Memory B cell (primary cell): ENCODE results near the gene SIPA1L3.
"Not testable (repeated sequence)": the region's sequence is repeated elsewhere in the genome, so short reads cannot be mapped to it uniquely, and the experiment has no call there.

Source experiments
- ATAC-seq: fragments of 150-1000 bp; cut with Tn5 transposase; 2 replicates; pipeline ENCODE4 v1.10.0; 2021; ENCODE audit warnings: low read depth, mild to moderate bottlenecking, moderate library complexity
- DNase-seq, 2 donors: peaks; one replicate each; pipeline ENCODE4 v3.0.0; 2022; ENCODE audit warnings: low spot score in 2 of 2
- H3K27ac Mint-ChIP-seq: one replicate; pipeline ENCODE4 v1.8.0; 2022; ENCODE audit warnings: mild to moderate bottlenecking, moderate library complexity, mixed read lengths
- H3K27me3 Mint-ChIP-seq: one replicate; pipeline ENCODE4 v1.8.0; 2022; ENCODE audit warnings: mixed read lengths
- H3K36me3 Mint-ChIP-seq: one replicate; pipeline ENCODE4 v1.8.0; 2022; ENCODE audit warnings: mild to moderate bottlenecking, mixed read lengths
- H3K4me1 Mint-ChIP-seq: one replicate; pipeline ENCODE4 v1.8.0; 2022; ENCODE audit warnings: mixed read lengths
- H3K4me3 Mint-ChIP-seq: one replicate; pipeline ENCODE4 v1.8.0; 2022; ENCODE audit warnings: mild to moderate bottlenecking, moderate library complexity, mixed read lengths
- H3K9me3 Mint-ChIP-seq: one replicate; pipeline ENCODE4 v1.8.0; 2022; ENCODE audit warnings: mixed read lengths

Gene SIPA1L3

DNA sequence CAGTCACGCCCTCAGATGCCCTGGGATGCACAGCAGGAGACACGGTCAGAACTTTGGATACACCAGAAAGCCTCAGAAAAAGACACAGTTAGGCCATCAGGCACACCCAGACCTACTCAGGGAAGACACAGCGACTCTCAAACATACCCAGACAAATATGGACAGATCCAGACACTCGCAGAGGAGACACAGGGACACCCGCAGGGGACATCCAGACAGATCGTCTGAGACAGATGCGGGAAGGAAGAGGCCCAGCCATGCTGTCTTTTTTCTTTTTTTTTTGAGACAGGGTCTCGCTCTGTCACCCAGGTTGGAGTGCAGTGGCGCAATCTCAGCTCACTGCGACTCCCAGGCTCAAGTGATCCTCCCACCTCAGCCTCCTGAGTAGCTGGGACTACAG is 312.2 kb downstream of the SIPA1L3 start:
- no peak overlapping the region for H3K4me3 Mint-ChIP-seq

DNA sequence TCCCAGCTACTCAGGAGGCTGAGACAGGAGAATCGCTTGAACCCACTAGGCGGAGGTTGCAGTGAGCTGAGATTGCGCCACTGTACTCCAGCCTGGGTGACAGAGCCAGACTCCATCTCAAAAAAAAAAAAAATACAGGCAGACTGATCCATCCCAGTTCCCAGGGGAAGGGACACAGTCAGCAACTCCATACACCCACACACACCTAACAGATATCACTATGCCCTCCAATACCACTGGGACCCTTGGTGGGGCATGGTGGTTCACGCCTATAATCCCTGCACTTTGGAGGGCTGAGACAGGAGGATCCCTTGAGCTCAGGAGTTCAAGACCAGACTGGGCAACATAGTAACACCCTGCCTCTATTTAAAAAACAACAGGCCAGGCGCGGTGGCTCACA is 314.4 kb downstream of the SIPA1L3 start:
- peaks cover 17% of the 10 kb centered on the region for H3K4me1 Mint-ChIP-seq
- DNase-seq (no peak), ATAC-seq (no peak)
- no peak overlapping the region for H3K4me3 Mint-ChIP-seq
- no peak overlapping the region for H3K27ac Mint-ChIP-seq
- no peaks in the 10 kb centered on the region for H3K9me3 Mint-ChIP-seq
- H3K27me3 Mint-ChIP-seq: peaks cover 32% of the 10 kb centered on the region
- H3K36me3 Mint-ChIP-seq: peaks cover 1% of the 10 kb centered on the region

More for the DNA sequence above, 312.2 kb downstream of the SIPA1L3 start:
- peaks cover 33% of the 10 kb centered on the region for H3K27me3 Mint-ChIP-seq
- peaks cover 1% of the 10 kb centered on the region for H3K36me3 Mint-ChIP-seq
- DNase-seq (no peak), ATAC-seq (no peak)
- H3K9me3 Mint-ChIP-seq: no peaks in the 10 kb centered on the region
- peaks cover 13% of the 10 kb centered on the region for H3K4me1 Mint-ChIP-seq
- H3K27ac Mint-ChIP-seq: no peak overlapping the region

GRCh38 chr19:38221919-38222830 is 315.2 kb downstream of the SIPA1L3 start:
- Mint-ChIP-seq H3K9me3 (no peaks in the 10 kb centered on the region), H3K4me3 (no peak overlapping the region), H3K27ac (no peak overlapping the region), H3K4me1 (peaks cover 20% of the 10 kb centered on the region), H3K36me3 (peaks cover 1% of the 10 kb centered on the region), H3K27me3 (peaks cover 38% of the 10 kb centered on the region)
- DNase-seq (no peak), ATAC-seq (no peak)

GRCh38 chr19:38223119-38223523 is 316.1 kb downstream of the SIPA1L3 start:
- no peak overlapping the region for H3K27ac Mint-ChIP-seq
- peak overlapping the region; percentile 18 for H3K4me3 Mint-ChIP-seq
- no peak for DNase-seq
- peaks cover 1% of the 10 kb centered on the region for H3K36me3 Mint-ChIP-seq
- ATAC-seq: no peak
- H3K9me3 Mint-ChIP-seq: no peaks in the 10 kb centered on the region
- peaks cover 44% of the 10 kb centered on the region for H3K27me3 Mint-ChIP-seq
- H3K4me1 Mint-ChIP-seq: peaks cover 24% of the 10 kb centered on the region

GRCh38 chr19:38223617-38224013 is 316.6 kb downstream of the SIPA1L3 start:
- DNase-seq (no peak), ATAC-seq (no peak)
- no peaks in the 10 kb centered on the region for H3K9me3 Mint-ChIP-seq
- H3K27ac Mint-ChIP-seq: no peak overlapping the region
- H3K4me3 Mint-ChIP-seq: peak overlapping the region; percentile 82
- H3K27me3 Mint-ChIP-seq: peaks cover 43% of the 10 kb centered on the region
- peaks cover 1% of the 10 kb centered on the region for H3K36me3 Mint-ChIP-seq
- H3K4me1 Mint-ChIP-seq: peaks cover 26% of the 10 kb centered on the region

- Mint-ChIP-seq H3K27me3 (peaks cover 40% of the 10 kb centered on the region), H3K4me1 (peaks cover 28% of the 10 kb centered on the region), H3K4me3 (peak within 1 kb of the TSS; percentile 82), H3K27ac (no peak within 1 kb of the TSS), H3K36me3 (peaks cover 1% of the 10 kb centered on the region), H3K9me3 (no peaks in the 10 kb centered on the region)
- ATAC-seq (peak; percentile 75), DNase-seq (peak in 1 of 2 donors; percentile 50)
Measured at GRCh38 chr19:38224014-38224862, 317.2 kb downstream of the SIPA1L3 start, which contains the start of gene DPF1. Gene DPF1, minus strand, starts transcription at chr19:38224222. Its CDS starts 80 bp downstream, at chr19:38224142.

DNA sequence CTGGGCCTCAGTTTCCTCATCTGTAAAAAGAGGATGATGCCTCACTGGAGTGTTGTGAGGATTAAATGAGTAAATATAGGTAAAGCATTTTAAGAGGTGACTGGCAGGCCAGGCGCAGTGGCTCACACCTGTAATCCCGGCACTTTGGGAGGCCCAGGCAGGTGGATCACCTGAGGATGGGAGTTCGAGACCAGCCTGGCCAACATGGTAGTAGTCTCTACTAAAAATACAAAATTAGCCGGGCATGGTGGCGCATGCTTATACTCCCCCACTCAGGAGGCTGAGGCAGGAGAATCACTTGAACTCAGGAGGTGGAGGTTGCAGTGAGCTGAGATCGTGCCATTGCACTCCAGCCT is 317.8 kb downstream of the SIPA1L3 start:
- Mint-ChIP-seq H3K4me1 (peaks cover 30% of the 10 kb centered on the region), H3K27me3 (peaks cover 42% of the 10 kb centered on the region)
- not testable (repeated sequence) for H3K27ac Mint-ChIP-seq, H3K36me3 Mint-ChIP-seq, H3K9me3 Mint-ChIP-seq, DNase-seq, ATAC-seq, H3K4me3 Mint-ChIP-seq

- ATAC-seq (no peak), DNase-seq (no peak)
- H3K9me3 Mint-ChIP-seq: no peaks in the 10 kb centered on the region
- peaks cover 1% of the 10 kb centered on the region for H3K36me3 Mint-ChIP-seq
- H3K4me1 Mint-ChIP-seq: peaks cover 31% of the 10 kb centered on the region
- H3K4me3 Mint-ChIP-seq: no peak overlapping the region
- no peak overlapping the region for H3K27ac Mint-ChIP-seq
- H3K27me3 Mint-ChIP-seq: peaks cover 40% of the 10 kb centered on the region
Measured at GRCh38 chr19:38227287-38228004, 320.4 kb downstream of the SIPA1L3 start.

- no peak for DNase-seq
- no peaks in the 10 kb centered on the region for H3K9me3 Mint-ChIP-seq
- no peaks in the 10 kb centered on the region for H3K36me3 Mint-ChIP-seq
- H3K27ac Mint-ChIP-seq: no peak overlapping the region
- peaks cover 37% of the 10 kb centered on the region for H3K27me3 Mint-ChIP-seq
- ATAC-seq: no peak
- H3K4me3 Mint-ChIP-seq: no peak overlapping the region
- peaks cover 28% of the 10 kb centered on the region for H3K4me1 Mint-ChIP-seq
Measured at GRCh38 chr19:38228005-38228377, 321.0 kb downstream of the SIPA1L3 start.

DNA sequence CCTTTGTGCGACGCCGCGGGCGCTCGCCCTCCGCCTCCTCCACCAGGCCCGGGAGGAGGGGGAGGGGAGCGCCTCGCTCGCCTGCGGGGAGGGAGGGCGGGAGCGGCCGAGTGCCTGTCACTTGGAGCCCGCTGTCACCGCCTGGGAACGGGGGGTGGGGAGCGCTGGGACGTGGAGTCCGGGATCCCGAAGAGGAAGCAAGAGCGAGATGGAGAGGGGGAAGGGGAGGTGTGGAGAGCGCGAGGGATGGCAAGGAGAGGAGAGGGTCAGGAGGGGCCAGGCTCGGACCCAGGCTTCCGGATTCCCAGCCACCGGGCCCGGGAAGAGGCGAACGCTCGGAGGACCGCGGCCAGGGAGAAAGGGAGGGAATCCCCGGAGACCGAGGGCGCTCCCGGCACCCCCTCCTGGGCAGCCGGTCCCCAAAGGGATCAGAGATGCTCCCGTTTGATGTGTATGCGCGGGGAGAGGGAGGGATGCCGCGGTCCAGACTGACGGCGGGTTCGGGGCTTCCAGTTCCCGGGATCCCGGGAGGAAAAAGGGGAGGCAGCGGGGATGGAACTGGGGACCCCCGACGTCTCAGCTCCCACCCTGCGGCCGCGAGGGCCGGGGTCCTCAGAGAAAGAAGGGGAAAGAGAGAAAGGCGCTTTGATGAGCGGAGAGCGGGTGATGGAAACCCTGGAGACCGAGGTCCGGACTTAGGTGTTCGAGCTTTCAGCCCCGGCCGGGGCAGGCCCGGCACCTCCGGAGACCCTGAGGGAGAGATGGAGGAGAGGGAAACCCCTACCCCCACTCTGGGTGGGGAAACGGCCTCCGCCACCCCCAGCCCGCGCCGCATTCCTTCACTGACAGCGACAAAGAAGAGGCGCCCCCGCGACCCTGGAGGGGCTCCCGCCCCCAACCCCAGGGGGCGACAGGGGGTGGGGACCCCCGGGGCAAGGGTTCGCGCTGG is 321.8 kb downstream of the SIPA1L3 start:
- Mint-ChIP-seq H3K27me3 (peaks cover 33% of the 10 kb centered on the region), H3K4me1 (peaks cover 23% of the 10 kb centered on the region)

DNA sequence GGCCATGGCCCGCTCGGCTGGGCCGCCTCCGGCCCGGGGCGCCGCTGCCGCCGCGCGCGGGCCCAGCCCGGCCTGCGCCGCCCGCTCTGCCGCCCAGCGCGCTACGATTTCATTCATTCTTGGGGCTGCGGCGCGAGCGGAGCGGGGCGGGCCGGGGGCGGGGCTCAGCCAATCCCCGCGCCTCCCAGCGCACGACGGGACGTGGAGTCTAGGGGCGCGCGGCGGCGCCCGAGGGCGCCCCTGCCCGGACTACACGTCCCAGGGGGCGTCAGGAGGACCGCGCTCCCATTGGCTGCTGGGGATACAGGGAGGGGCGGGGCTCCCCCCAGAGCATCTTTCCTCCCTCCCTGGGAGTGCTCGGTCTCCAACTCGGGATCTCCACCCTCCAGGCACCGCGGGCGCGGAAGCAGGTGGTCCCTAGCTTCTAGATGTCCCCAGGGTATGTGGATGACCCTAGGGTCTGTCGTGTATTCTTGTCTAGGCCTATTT is 322.6 kb downstream of the SIPA1L3 start:
- Mint-ChIP-seq H3K27ac (no peak overlapping the region), H3K36me3 (no peaks in the 10 kb centered on the region), H3K9me3 (no peaks in the 10 kb centered on the region), H3K27me3 (peaks cover 30% of the 10 kb centered on the region), H3K4me3 (no peak overlapping the region), H3K4me1 (peaks cover 21% of the 10 kb centered on the region)
- ATAC-seq (peak; percentile 77), DNase-seq (no peak)

More for the DNA sequence above, 321.8 kb downstream of the SIPA1L3 start:
- peak overlapping the region; percentile 70 for H3K4me3 Mint-ChIP-seq
- DNase-seq (no peak), ATAC-seq (no peak)
- H3K9me3 Mint-ChIP-seq: no peaks in the 10 kb centered on the region
- no peaks in the 10 kb centered on the region for H3K36me3 Mint-ChIP-seq
- H3K27ac Mint-ChIP-seq: peak overlapping the region; percentile 50

DNA sequence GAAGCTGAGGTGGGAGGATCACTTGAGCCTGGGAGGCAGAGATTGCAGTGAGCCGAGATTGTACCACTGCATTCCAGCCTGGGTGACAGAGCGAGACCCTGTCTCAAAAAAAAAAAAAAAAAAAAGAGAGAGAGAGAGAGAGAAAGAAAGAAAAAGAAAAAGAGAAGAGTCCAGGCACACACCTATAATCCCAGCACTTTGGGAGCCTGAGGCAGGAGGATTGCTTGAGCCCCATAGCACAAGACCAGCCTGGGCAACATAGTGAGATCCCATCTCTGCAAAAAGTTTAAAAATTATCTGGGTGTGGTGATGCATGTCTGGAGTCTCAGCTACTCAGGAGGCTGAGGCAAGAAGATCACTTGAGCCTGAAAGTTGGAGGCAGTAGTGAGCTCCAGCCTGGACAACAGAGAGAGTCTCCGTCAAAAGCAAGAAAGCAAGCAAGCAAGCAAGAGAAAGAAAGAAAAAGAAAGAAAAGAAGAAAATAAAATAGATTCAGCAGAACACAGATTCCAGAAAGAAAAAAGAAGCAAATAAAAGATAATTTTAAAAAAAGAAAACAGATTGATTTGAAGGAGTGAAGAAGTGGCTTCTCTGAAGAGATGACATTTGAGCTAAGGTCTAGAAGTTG is 323.6 kb downstream of the SIPA1L3 start:
- H3K27ac Mint-ChIP-seq, H3K36me3 Mint-ChIP-seq, H3K4me3 Mint-ChIP-seq, DNase-seq, H3K9me3 Mint-ChIP-seq, ATAC-seq: not testable (repeated sequence)
- Mint-ChIP-seq H3K27me3 (peaks cover 30% of the 10 kb centered on the region), H3K4me1 (peaks cover 20% of the 10 kb centered on the region)
